Vagina (tissue), 2 donors: ENCODE data around the gene ARL17A.
"Not testable (repeated sequence)": the region's sequence is repeated elsewhere in the genome, so short reads cannot be mapped to it uniquely, and the experiment has no call there.

Experiments used
- CTCF ChIP-seq, 3 experiments: fragments of 450-650 bp in 2 of 3; fragments of 200-600 bp in 1 of 3; sonication (generic) in 1 of 3; IDR thresholded peaks; one replicate each; pipeline ENCODE4 v1.5.1; 2017 to 2019; ENCODE audit warnings: antibody characterized with exemption in 3 of 3, mild to moderate bottlenecking in 2 of 3, moderate library complexity in 2 of 3
- POLR2A ChIP-seq, 2 donors: fragments of 450-650 bp; IDR thresholded peaks; one replicate each; pipeline ENCODE4 v1.6.1; 2017; ENCODE audit warnings: antibody characterized with exemption in 2 of 2, mild to moderate bottlenecking in 2 of 2, moderate library complexity in 2 of 2
- POLR2AphosphoS5 ChIP-seq, 2 donors: sonication (generic); formaldehyde crosslinking; IDR thresholded peaks; one replicate each; pipeline ENCODE4 v1.9.0; 2017; ENCODE audit warnings: antibody characterized with exemption in 2 of 2, mild to moderate bottlenecking in 2 of 2, low read depth in 1 of 2; ENCODE audit not compliant: insufficient read depth in 1 of 2

- not testable (repeated sequence) for TF ChIP-seq POLR2AphosphoS5 (IDR thresholded peaks at IDR 0.05; ENCODE audit: insufficient read depth in 1 of 2, low read depth in 1 of 2); CTCF (IDR thresholded peaks at IDR 0.05); POLR2A (IDR thresholded peaks at IDR 0.05)
These were observed 39.5 kb upstream of the ARL17A start for GRCh38 chr17:46618975-46619374.
